AG04450 (cell line): Measurements from ENCODE around the gene MTFR2. TPM values are rescaled to one million over a fixed set of nuclear protein-coding genes. Genes with fewer than 3 reads are reported as not detected.
"Not testable (repeated sequence)": the region's sequence is repeated elsewhere in the genome, so short reads cannot be mapped to it uniquely, and the experiment has no call there.

Experiments
- CTCF ChIA-PET: fragments of 300-600, 350-600 bp; formaldehyde crosslinking; extraction: SDS; loops from one replicate; lab custom pipeline; 2022; ENCODE audit warnings: antibody characterized with exemption, inconsistent platforms; lab: Charles Lee
- POLR2A ChIA-PET: fragments of 350-600 bp; formaldehyde crosslinking; extraction: SDS; loops from one replicate; lab custom pipeline; 2021; ENCODE audit warnings: antibody characterized with exemption, inconsistent platforms; lab: Yijun Ruan, JAX
- DNase-seq: peaks from one replicate; pipeline ENCODE4 v3.0.0-alpha.2; 2011; ENCODE audit warnings: low read depth, low spot score
- H3K27ac ChIP-seq: one replicate; pipeline ENCODE4 v1.5.1; 2012; ENCODE audit warnings: low read depth, low read length, control low read depth
- H3K27me3 ChIP-seq: one replicate; pipeline ENCODE4 v1.6.0; 2012; ENCODE audit warnings: low read length; ENCODE audit not compliant: control insufficient read depth, insufficient read depth
- H3K4me3 ChIP-seq: 2 replicates; pipeline ENCODE4 v1.5.1; 2011; ENCODE audit warnings: mild to moderate bottlenecking, low read depth, low read length, control low read depth
- H3K9me3 ChIP-seq: 2 replicates; pipeline ENCODE4 v1.5.1; 2012; ENCODE audit warnings: low read length; ENCODE audit not compliant: control insufficient read depth, insufficient read depth
- polyA plus RNA-seq: library from polyadenylated mRNA; depleted of rRNA; stranded (reverse); fragments of >200 nt; gene quantifications from 2 replicates; pipeline ENCODE4 v1.2.3, GENCODE V29; 2011
- TF ChIP-seq, protein P1 (sequence below): IDR thresholded peaks from 2 replicates; pipeline ENCODE4 v1.5.1; 2011; ENCODE audit warnings: low read depth, low read length, control low read depth, inconsistent platforms

Gene MTFR2
- polyA plus RNA-seq, 1 experiment: 3.3 TPM

DNA sequence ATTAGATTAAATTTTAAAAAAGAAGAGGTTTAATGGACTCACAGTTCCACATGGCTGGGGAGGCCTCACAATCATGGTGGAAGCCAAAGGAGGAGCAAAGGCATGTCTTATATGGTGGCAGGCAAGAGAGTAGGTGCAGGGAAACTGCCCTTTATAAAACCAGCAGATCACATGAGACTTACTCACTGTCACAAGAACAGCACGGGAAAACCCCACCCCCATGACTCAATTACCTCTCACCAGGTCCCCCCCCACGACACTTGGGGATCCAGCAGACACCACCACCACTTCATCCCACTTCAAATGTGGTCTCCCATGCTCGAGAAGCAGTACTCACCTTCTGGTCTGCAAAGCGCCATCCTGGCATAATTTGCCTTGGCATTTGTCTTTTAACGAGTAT, 24.6 kb downstream of the MTFR2 start:
- no peak overlapping the region for H3K27ac ChIP-seq
- CTCF ChIA-PET: interaction anchor here (0.6 to 2.8 kb wide), 86 partner anchors 8 to 802 kb away, joined by 3 to 44 read pairs (median 5); partner anchors contain the start of genes MTFR2 and PDE7B
- POLR2A ChIA-PET: no interaction called here
- no peaks in the 10 kb centered on the region for H3K27me3 ChIP-seq
- no peaks in the 10 kb centered on the region for H3K9me3 ChIP-seq
- DNase-seq: no peak
- TF ChIP-seq, protein P1, sequence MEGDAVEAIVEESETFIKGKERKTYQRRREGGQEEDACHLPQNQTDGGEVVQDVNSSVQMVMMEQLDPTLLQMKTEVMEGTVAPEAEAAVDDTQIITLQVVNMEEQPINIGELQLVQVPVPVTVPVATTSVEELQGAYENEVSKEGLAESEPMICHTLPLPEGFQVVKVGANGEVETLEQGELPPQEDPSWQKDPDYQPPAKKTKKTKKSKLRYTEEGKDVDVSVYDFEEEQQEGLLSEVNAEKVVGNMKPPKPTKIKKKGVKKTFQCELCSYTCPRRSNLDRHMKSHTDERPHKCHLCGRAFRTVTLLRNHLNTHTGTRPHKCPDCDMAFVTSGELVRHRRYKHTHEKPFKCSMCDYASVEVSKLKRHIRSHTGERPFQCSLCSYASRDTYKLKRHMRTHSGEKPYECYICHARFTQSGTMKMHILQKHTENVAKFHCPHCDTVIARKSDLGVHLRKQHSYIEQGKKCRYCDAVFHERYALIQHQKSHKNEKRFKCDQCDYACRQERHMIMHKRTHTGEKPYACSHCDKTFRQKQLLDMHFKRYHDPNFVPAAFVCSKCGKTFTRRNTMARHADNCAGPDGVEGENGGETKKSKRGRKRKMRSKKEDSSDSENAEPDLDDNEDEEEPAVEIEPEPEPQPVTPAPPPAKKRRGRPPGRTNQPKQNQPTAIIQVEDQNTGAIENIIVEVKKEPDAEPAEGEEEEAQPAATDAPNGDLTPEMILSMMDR: no peak
- no peak overlapping the region for H3K4me3 ChIP-seq

DNA sequence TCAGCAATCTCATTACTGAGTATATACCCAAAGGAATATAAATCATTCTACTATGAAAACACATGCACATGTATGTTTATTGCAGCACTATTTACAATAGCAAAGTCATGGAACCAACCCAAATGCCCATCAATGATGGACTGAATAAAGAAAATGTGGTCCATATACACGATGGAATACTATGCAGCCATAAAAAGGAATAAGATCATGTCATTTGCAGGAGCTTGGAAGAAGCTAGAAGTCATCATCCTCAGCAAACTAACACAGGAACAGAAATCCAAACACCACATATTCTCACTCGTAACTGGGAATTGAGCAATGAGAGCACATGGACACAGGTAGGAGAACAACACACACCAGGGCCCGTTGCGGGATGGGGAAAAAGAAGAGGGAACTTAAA, 25.1 kb downstream of the MTFR2 start:
- H3K27me3 ChIP-seq, DNase-seq, CTCF ChIA-PET, H3K9me3 ChIP-seq, H3K27ac ChIP-seq, POLR2A ChIA-PET, H3K4me3 ChIP-seq: not testable (repeated sequence)

DNA sequence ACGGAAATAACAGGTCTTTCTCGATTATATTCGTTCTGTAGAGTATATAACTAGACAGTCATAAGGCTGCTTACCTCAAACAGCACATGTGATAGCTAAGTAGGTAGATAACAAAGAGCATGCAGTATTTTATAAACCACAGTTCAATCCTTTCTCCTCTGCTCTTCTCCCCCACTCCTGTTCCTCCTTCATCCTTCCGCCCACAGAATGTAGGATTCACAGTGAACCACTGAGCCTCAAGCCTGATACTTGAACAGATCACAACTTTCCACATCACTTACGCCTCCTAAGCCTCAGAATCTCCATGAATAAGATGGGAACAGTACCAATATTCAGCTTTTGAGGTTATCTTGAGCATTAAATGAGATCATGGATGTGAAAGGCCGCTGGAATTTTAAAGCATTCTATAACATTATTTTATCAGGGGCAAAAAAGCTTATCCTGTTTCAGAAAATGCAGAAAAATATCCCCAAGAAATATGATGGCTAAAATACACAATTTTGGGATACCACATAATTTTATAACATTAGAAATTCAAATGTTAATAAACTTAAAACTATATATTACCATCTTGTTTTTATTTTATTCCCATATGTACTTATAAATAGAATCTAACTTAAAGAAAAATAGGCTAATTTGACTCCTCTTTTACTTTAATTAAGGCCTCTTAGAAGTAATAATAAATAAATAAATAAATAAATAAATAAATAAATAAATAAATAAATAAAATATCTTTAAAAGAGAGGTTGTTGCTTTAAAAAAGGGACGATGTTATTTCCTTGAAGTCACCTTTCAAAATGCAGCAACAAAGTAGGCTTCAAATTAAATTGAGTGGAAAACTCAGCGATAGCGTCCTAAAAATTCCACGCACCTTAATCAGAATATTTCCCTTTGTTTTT, 33.4 kb downstream of the MTFR2 start:
- TF ChIP-seq, protein P1: no peak
- DNase-seq: no peak
- Histone ChIP-seq H3K27ac (no peak overlapping the region), H3K27me3 (no peaks in the 10 kb centered on the region), H3K9me3 (no peaks in the 10 kb centered on the region), H3K4me3 (no peak overlapping the region)
- ChIA-PET POLR2A (no interaction called here), CTCF (interaction anchor here (2.5 kb wide), 1 partner anchor 9 kb away, joined by 11 read pairs; no protein-coding TSS in a partner anchor)

DNA sequence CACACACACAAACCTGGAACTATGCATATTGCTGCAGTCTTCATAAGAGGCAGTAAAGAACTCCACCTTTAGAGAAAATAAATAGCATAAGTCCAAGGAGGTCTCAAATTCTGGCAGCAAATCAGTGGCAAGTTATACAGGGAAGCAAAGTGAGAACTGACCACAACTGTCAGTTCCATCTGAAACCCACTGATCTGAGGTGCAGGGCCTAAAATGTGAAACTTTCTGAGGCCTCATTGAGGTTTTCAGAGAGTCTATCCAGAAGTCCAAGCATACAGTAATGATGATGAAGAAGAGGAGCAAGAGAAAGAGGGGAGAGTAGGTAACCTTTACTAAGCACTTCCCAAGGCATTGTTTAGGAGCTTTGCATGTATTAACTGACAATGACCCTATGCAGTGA, 36.3 kb downstream of the MTFR2 start:
- no peaks in the 10 kb centered on the region for H3K27me3 ChIP-seq
- ChIA-PET CTCF (interaction anchor here (0.5 to 2.1 kb wide), 2 partner anchors 12 to 17 kb away, joined by 3 to 14 read pairs; no protein-coding TSS in a partner anchor), POLR2A (no interaction called here)
- H3K9me3 ChIP-seq: no peaks in the 10 kb centered on the region
- no peak overlapping the region for H3K4me3 ChIP-seq
- DNase-seq: no peak
- TF ChIP-seq, protein P1: no peak
- no peak overlapping the region for H3K27ac ChIP-seq

DNA sequence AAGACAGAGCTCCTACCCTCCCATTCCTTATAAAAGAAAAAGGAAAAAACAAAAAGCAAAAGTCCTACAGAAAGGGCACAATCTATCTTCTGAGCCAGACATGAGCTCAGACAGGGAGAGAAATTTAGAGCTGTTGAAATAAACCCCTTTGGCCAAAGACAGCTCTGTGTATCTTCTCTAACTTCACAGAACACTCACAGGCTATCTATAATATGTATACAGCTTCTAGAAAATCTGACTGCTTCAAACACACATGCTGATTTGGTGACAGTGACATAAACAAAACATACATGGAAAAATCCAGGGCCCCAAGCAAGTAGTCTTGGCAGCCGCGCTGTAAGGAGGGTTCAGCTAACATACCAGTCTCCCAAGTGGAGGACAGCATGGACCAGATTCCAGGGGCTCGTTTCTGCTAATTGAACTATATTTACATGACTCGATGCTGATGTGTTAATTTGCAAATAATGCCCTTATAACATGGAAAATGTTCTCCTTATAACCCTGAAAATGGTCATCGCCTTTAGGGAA, 37.0 kb downstream of the MTFR2 start:
- Histone ChIP-seq H3K27ac (no peak overlapping the region), H3K4me3 (no peak overlapping the region), H3K27me3 (no peaks in the 10 kb centered on the region), H3K9me3 (no peaks in the 10 kb centered on the region)
- no peak for DNase-seq
- TF ChIP-seq, protein P1: no peak
- ChIA-PET POLR2A (no interaction called here), CTCF (interaction anchor here (0.5 to 2.1 kb wide), 3 partner anchors 13 to 334 kb away, joined by 3 to 14 read pairs (median 3); no protein-coding TSS in a partner anchor)
